HG03558 (cell line): ENCODE results near the gene MYO1D.
"Not testable (repeated sequence)": the region's sequence is repeated elsewhere in the genome, so short reads cannot be mapped to it uniquely, and the experiment has no call there.

Experiments
- ATAC-seq: cut with Tn5 transposase; IDR thresholded peaks from one replicate; pipeline ENCODE4 v1.9.1; 2021; ENCODE audit warnings: moderate number of reproducible peaks; ENCODE audit not compliant: unreplicated experiment; ENCODE audit errors: extremely low read depth

MYO1D gene

DNA sequence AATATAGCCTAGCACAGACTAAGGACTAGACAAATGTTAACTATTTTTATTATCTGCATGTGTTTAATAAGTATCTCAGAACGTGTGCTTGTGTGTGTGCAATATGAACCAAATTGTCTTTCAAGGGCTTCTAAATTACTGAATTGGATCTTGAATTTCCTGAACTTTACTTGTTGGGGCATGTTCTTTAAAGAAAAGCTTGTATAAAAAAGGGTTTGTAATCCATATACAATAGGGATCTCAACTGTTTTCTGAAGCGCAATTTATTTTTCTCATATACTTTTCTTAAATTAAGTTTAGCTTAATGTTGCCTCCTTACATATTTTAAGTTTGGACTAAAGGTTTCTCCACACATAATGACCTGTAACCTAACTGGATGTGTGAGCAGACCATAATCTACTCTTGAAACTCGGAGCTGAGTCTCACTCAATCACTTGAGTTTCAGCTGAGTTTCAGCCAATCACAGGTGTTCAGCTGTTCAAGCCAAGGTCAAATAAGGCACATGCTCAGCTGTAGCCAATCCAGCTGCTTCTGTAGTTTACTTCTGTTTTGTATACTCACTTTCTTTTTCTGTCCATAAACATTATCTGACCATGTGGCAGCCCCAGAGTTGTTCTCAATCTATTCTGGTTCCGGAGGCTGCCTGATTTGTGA, 317.8 kb downstream of the MYO1D start:
- peak; percentile 88 for ATAC-seq

DNA sequence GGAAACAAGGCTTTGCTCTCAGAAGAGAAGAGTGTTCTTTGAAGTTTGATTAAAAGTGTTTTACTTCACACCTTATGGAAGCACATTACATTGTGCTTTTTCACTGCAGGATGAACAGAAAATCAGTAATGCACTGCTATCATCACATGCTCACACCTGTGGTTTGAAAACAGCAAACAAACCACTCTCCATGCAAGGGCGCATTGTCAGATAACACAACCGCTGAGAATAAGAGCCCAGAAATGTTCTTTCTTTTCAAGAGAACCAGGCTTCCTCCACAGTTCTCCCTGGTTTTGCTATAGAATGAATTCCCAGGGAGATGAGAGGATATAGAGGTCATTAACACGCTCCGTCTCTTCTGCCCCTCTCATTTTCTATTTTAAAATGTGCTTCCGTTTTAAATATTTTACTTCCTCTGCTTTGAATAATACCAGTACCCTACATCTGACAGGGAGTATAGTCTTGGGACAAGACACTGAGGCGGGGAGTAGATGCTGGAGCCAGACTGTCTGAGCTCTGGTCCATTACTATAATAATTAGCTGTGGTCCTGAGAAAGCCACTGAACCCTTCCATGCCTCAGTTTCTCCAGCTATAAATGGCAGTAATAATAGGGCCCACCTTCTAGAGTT, 318.5 kb downstream of the MYO1D start:
- no peak for ATAC-seq

GRCh38 chr17:32555611-32556310, 321.2 kb downstream of the MYO1D start:
- ATAC-seq: no peak

GRCh38 chr17:32553168-32553567, 323.8 kb downstream of the MYO1D start:
- no peak for ATAC-seq

DNA sequence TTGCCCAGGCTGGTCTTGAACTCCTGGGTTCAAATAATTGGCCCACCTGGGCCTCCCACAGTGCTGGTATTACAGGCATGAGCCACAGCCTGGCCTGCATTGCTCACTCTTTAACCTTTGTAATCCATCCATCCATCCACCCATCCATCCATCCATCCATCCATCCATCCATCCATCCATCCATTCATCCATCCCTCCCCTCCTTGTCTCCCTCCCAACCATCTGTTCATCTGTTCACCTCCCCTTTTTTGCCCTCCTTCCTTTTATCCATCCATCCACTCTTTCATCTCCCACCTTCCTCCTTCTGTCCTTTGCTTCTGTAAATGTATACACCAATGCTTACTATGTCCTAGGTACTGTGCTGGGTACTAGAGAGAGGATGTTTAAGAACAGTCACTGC, 324.6 kb downstream of the MYO1D start:
- no peak for ATAC-seq

- ATAC-seq: peak; percentile 73
Measured at GRCh38 chr17:32551186-32551955, 325.6 kb downstream of the MYO1D start.

DNA sequence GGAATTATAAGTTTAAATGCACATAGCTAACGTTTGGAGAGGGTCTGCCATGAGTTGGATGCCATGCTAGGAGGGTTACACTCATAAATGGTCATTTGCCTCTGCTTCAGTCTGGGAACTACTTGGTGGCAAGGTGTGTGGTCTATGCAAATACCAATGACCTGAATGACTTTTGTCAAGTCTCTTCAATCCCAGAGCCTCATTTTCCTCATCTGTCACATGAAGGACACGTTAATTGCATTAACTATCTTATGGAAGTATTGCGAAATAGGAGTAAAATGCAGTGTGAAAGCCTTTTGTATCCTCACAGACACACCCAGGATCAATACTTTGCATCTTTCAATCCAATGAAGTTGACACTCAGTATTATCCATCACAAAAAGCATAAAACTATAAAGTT, 327.4 kb downstream of the MYO1D start:
- ATAC-seq: no peak

GRCh38 chr17:32546031-32546444, 330.9 kb downstream of the MYO1D start:
- ATAC-seq: no peak

DNA sequence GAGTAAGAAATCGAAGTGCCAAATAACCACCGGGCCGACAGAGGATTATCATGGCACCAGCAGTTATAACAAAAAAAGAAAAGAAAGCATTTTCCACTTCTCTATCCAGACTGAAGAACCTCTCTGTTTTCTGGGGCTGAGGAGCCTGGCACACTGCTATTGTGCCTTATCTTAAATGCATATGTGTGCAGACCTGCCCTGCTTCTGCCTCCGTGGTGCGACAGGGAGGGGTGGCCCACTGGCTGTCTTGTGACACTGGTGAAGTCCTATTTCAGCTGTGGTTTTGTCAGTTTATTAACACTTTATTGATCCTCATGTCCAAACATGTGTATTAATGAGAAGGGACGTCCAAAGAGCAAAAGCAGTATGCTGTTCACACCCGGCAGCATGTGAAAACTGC, 334.7 kb downstream of the MYO1D start:
- ATAC-seq: no peak

DNA sequence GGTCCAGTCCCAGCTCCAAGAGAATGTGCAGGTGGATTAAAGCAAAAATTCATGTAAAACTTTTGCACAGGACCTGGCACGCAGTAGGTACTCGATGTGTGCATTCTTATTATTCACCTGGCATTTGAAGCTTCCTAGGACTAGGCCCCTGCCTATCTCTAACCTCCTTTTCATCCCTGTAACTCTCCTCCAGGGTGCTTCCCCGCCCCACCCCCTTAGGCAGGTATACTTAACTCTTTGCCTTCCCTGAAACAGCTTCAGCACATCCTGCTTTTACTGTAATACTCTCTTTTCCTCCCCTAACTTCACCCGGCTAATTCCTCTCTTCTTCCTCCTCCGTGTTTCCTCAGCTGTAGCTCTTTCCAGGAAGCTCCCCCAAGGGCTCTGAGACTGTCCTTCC, 335.3 kb downstream of the MYO1D start:
- no peak for ATAC-seq

GRCh38 chr17:32536736-32537643, 339.9 kb downstream of the MYO1D start:
- ATAC-seq: no peak

DNA sequence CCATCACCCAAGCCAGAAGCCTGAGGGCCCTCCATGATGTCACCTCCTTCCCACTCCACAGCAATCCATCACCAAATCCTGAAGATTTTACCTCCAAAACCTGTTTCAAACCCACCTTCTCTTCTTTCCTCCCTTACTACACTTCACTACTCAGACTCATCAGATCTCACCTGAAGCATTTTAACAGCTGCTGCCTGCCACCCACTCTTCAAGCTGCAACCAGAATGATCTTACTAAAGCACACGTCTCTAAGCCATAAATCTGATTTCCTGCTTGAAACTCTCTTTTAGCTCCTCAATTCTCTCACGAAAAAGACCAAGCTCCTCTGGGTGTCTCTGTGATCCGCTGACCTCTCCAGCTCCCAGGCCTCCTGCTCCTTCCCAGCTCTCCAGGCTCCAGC, 343.6 kb downstream of the MYO1D start:
- ATAC-seq: no peak

- ATAC-seq: no peak
Measured at GRCh38 chr17:32529604-32530003, 347.3 kb downstream of the MYO1D start.

DNA sequence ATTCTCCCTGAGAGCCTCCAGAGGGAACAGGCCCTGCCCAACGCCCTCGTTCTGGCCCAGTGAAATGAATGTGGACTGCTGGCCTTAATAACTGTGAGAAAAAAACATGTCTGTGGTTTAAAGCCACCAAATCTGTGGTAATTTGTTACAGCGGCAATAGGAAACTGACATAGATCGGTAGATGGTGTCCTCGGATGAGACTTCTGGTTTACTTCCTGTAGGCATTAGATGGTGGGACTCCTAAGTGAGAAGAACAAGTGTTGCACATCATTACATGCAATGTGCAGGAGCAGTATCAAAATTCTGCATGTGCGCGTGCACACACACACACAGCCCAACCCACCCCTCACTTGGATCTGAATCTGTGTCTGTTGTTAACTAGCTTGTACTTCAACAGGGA, 348.1 kb downstream of the MYO1D start:
- ATAC-seq: no peak

- ATAC-seq: no peak
Measured at GRCh38 chr17:32527146-32527545, 349.8 kb downstream of the MYO1D start.

GRCh38 chr17:32525122-32525521, 351.8 kb downstream of the MYO1D start:
- ATAC-seq: no peak

GRCh38 chr17:32524553-32524880, 352.4 kb downstream of the MYO1D start:
- ATAC-seq: not testable (repeated sequence)

- ATAC-seq: peak; percentile 28
Measured at GRCh38 chr17:32523827-32524552, 352.9 kb downstream of the MYO1D start.

- no peak for ATAC-seq
Measured at GRCh38 chr17:32523017-32523680, 353.8 kb downstream of the MYO1D start.
